GM12801 (cell line): Measurements from ENCODE around the gene CYS1.

Source experiments
- TF ChIP-seq, protein P1 (sequence below): IDR thresholded peaks from one replicate; pipeline ENCODE4 v1.5.1; 2011; ENCODE audit warnings: control low read depth; ENCODE audit not compliant: insufficient read length; ENCODE audit errors: extremely low read depth

The CYS1 gene

GRCh38 chr2:10087360-10087759 lies 7.1 kb upstream of the CYS1 start:
- TF ChIP-seq, protein P1, sequence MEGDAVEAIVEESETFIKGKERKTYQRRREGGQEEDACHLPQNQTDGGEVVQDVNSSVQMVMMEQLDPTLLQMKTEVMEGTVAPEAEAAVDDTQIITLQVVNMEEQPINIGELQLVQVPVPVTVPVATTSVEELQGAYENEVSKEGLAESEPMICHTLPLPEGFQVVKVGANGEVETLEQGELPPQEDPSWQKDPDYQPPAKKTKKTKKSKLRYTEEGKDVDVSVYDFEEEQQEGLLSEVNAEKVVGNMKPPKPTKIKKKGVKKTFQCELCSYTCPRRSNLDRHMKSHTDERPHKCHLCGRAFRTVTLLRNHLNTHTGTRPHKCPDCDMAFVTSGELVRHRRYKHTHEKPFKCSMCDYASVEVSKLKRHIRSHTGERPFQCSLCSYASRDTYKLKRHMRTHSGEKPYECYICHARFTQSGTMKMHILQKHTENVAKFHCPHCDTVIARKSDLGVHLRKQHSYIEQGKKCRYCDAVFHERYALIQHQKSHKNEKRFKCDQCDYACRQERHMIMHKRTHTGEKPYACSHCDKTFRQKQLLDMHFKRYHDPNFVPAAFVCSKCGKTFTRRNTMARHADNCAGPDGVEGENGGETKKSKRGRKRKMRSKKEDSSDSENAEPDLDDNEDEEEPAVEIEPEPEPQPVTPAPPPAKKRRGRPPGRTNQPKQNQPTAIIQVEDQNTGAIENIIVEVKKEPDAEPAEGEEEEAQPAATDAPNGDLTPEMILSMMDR, result no peak

GRCh38 chr2:10086950-10087349 lies 6.7 kb upstream of the CYS1 start:
- TF ChIP-seq, protein P1, result no peak

GRCh38 chr2:10085668-10086059 lies 5.5 kb upstream of the CYS1 start:
- TF ChIP-seq, protein P1, result no peak

GRCh38 chr2:10085043-10085667 lies 4.9 kb upstream of the CYS1 start:
- TF ChIP-seq, protein P1, result no peak

DNA sequence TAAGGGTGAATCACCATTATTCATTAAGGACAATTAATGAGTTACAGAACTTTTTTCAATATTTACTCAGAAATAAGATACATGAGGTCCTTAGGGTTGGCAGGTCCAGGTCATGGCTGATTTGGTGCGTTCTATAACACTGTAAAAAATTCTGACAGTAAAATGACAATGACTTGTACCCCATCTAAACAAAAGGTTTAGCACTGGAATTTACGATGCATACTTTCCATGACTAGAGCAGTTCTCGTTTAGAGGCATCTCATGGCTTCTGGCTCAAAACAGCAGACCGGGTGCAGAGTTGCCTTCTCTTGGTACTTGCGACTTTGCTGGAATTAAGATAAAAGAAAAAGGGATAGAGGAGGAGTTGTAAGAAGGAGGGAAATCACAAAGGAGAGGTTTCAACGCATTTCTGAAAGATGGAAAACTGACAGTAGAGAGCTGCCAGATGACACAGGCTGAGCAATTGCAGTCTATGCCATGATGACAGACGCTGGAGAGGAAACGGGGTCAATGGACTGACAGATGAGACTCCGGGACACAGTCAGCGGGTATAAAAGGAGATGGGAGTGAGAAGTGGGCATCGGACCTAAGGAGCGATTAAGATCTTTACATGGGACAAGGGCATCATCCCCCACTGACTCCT lies 4.1 kb upstream of the CYS1 start:
- TF ChIP-seq, protein P1, result no peak

DNA sequence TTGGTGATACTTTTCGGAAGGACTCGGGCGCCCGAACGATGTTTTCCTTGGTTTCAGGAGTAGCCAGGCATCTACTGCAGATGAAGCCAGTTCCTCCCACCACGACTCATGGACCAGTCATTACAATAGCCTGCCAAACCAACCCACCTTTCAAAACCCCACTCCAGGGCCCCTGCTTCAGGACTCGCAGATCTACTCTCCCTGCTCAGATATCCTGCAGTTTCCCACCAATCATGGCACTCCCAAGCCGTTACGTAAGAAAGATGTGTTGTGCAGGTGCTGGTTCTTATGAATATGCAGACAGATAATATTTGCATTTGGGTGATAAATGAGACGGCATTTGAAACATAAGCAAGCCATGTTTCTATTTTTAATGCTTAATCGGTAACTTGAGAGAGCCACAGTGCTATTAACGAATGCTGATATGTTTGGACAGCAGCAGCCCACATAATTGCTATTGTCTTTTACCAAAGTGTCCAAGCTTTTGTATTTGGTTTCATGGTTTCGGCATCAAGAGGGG lies 3.5 kb upstream of the CYS1 start:
- TF ChIP-seq, protein P1, result no peak

DNA sequence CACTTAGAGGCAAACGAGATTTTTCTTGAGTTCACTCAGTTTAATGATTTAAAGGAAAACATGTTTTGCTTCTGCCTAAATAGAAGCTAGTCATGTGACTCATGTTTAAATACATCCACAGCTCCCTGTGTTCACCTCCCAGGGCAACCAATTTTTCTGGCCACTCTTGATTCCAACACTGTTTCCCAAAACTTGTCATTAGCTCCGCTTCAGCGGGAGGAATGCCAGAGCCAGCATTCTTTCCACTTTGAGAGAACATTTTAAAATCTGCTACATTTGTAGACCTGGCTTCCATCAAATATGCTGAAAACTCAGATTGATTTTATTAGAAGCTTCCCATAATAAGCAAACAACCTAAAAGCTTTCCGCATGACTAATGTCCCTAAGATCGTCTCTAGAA lies 2.8 kb upstream of the CYS1 start:
- TF ChIP-seq, protein P1, result no peak
